Smooth muscle cell of the coronary artery (primary cell): ENCODE data around the gene SPEF2. TPM values are rescaled to one million over a fixed set of nuclear protein-coding genes. Genes with fewer than 3 reads are reported as not detected.

Experiments
- total RNA-seq: library from RNA; depleted of rRNA; stranded (reverse); fragments of >200 nt; gene quantifications from 2 replicates; pipeline ENCODE4 v1.2.3, GENCODE V29; 2014; ENCODE audit warnings: low replicate concordance

The SPEF2 gene, protein sequence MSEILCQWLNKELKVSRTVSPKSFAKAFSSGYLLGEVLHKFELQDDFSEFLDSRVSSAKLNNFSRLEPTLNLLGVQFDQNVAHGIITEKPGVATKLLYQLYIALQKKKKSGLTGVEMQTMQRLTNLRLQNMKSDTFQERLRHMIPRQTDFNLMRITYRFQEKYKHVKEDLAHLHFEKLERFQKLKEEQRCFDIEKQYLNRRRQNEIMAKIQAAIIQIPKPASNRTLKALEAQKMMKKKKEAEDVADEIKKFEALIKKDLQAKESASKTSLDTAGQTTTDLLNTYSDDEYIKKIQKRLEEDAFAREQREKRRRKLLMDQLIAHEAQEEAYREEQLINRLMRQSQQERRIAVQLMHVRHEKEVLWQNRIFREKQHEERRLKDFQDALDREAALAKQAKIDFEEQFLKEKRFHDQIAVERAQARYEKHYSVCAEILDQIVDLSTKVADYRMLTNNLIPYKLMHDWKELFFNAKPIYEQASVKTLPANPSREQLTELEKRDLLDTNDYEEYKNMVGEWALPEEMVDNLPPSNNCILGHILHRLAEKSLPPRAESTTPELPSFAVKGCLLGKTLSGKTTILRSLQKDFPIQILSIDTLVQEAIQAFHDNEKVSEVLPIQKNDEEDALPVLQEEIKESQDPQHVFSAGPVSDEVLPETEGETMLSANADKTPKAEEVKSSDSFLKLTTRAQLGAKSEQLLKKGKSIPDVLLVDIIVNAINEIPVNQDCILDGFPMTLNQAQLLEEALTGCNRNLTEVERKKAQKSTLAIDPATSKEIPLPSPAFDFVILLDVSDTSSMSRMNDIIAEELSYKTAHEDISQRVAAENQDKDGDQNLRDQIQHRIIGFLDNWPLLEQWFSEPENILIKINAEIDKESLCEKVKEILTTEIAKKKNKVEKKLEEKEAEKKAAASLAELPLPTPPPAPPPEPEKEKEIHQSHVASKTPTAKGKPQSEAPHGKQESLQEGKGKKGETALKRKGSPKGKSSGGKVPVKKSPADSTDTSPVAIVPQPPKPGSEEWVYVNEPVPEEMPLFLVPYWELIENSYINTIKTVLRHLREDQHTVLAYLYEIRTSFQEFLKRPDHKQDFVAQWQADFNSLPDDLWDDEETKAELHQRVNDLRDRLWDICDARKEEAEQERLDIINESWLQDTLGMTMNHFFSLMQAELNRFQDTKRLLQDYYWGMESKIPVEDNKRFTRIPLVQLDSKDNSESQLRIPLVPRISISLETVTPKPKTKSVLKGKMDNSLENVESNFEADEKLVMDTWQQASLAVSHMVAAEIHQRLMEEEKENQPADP (N-terminal part only)
- 1.1 and 2.5 TPM in 2 replicates for total RNA-seq

DNA sequence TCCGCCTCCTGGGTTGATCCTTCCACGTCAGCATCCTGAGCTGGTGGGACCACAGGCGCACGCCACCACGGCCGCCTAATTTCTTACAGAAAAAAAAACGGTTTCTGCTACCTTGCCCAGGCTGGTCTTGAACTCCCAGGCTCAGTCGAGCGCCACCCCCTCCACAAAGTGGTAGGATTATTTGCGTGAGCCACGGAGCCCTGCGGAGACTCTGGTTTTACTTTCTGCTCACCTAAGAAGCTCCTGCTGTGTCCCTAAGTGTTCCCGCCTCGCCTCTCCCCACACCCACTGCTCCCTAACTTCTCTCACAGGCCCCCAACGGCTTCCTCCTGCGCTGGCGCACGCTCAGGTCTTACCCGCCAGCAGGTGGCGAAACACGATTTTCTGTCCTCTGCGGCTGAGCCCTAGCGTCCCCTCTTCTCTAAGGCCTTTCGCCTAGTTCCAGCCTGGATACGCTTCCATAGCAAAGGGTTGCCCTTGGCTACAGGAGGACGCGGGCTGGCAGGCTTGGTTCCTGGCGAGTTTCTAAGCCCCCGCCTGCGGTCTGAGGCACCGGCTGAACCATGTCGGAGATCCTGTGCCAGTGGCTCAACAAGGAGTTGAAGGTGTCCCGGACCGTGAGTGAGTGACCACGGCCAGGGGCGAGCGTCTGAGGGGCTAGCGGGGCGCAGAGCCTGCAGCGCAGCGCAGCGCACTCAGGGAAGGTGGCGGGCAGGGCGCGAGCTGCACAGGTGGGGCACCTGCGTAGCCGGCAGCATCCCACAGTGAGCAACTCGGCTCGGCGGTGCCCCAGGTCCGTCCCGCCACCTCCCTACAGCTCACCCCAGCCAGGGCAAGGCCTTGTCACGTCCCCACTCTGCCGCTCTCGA is at the start of gene SPEF2:
Gene SPEF2 (plus strand): TSS at position 429 of the 869 bp plus-strand sequence. CDS start 135 bp downstream, at position 564.

GRCh38 chr5:35856765-35857351 is 239.2 kb downstream of the SPEF2 start, which contains the start of gene IL7R:
Gene IL7R, plus strand, starts transcription at chr5:35856891. Its CDS starts 87 bp downstream, at chr5:35856978.

Other genes starting within 250 kb of the SPEF2 start
- under 0.01 TPM in 1 of 2 replicates, not detected in the other for gene IL7R, start 239.0 kb downstream of the SPEF2 start, total RNA-seq